Smooth muscle cell (in vitro differentiated cells): ENCODE measurements around the gene RSPRY1. TPM values are rescaled to one million over a fixed set of nuclear protein-coding genes. Genes with fewer than 3 reads are reported as not detected.

Experiments
- DNase-seq: peaks from one replicate; lab custom pipeline; 2025; ENCODE audit not compliant: unreplicated experiment; lab: John Stamatoyannopoulos, UW
- H2AFZ ChIP-seq: fragments of 200-600 bp; sonication (generic); 2 replicates; pipeline ENCODE4 v1.6.0; 2016; ENCODE audit warnings: antibody characterized with exemption, low read depth, mild to moderate bottlenecking
- H3F3A ChIP-seq: fragments of 200-600 bp; sonication (generic); 2 replicates; pipeline ENCODE4 v1.6.0; 2017; ENCODE audit warnings: antibody characterized with exemption, low read depth
- H3K27ac ChIP-seq: fragments of 200-600 bp; sonication (generic); 2 replicates; pipeline ENCODE4 v1.5.1; 2016; ENCODE audit warnings: low read depth, mild to moderate bottlenecking
- H3K27me3 ChIP-seq: fragments of 200-600 bp; sonication (generic); 2 replicates; pipeline ENCODE4 v1.6.1; 2016; ENCODE audit warnings: low read depth, mild to moderate bottlenecking
- H3K36me3 ChIP-seq: fragments of 200-600 bp; sonication (generic); 2 replicates; pipeline ENCODE4 v1.5.1; 2016; ENCODE audit warnings: low read depth
- H3K4me1 ChIP-seq: fragments of 200-600 bp; sonication (generic); 2 replicates; pipeline ENCODE4 v1.5.1; 2016; ENCODE audit warnings: low read depth
- H3K4me2 ChIP-seq: fragments of 200-600 bp; sonication (generic); 2 replicates; pipeline ENCODE4 v1.6.0; 2016; ENCODE audit warnings: mild to moderate bottlenecking
- H3K4me3 ChIP-seq: fragments of 200-600 bp; sonication (generic); 2 replicates; pipeline ENCODE4 v1.5.1; 2016; ENCODE audit warnings: mild to moderate bottlenecking
- H3K79me2 ChIP-seq: fragments of 200-600 bp; sonication (generic); 2 replicates; pipeline ENCODE4 v1.6.0; 2016; ENCODE audit warnings: low read depth, mild to moderate bottlenecking
- H3K9ac ChIP-seq: fragments of 200-600 bp; sonication (generic); 2 replicates; pipeline ENCODE4 v1.6.0; 2016; ENCODE audit warnings: low read depth
- H3K9me3 ChIP-seq: fragments of 200-600 bp; sonication (generic); replicated peaks from 2 replicates; pipeline ENCODE4 v1.5.1; 2016; ENCODE audit warnings: low read depth
- H4K20me1 ChIP-seq: fragments of 200-600 bp; sonication (generic); 2 replicates; pipeline ENCODE4 v1.6.0; 2016; ENCODE audit warnings: low read depth
- WGBS: methylation state at CpG from one replicate; pipeline ENCODE4 v1.1.7; 2016; ENCODE audit warnings: low lambda C conversion rate; 5-methylcytosine and 5-hydroxymethylcytosine counted together
- polyA plus RNA-seq: library from polyadenylated mRNA; unstranded; fragments of >200 nt; fragmentation: Nextera tagmentation; extraction: Ambion mirVana; gene quantifications from 2 replicates; pipeline ENCODE4 v1.2.1, GENCODE V29; 2016
- total RNA-seq: library from RNA; depleted of rRNA; stranded (reverse); fragments of >200 nt; gene quantifications from 2 replicates; pipeline ENCODE4 v1.2.3, GENCODE V29; 2014
- TF ChIP-seq, protein P1 (sequence below): fragments of 200-600 bp; sonication (generic); IDR thresholded peaks from 2 replicates; pipeline ENCODE4 v1.5.1; 2017; ENCODE audit warnings: borderline replicate concordance, mild to moderate bottlenecking, antibody characterized with exemption; ENCODE audit not compliant: insufficient read depth, poor library complexity, severe bottlenecking

Gene RSPRY1
- total and polyA plus RNA-seq, 2 experiments from 2014 or later: 42.0 to 57.1 TPM

DNA sequence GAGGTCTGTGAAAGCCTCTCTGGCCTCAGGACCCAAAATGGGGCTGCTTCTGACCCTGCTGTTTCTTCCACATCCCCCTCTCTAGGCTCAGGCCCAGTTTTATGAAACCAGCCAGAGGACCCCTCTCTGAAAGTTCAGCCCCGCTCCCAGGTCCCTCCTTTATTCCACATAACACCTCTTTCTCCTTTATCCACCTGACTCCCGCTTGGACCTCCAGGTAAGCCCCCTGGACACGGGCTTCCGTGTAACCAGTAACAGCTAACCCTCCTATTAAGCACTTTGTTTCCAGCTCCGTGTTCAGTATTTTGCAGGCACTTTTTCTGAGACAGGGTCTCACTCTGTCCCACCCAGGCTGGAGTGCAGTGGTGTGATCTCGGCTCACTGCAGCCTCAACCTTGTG, 37.6 kb upstream of the RSPRY1 start:
- Histone ChIP-seq H3K27me3 (no peaks in the 10 kb centered on the region), H3K27ac (no peak overlapping the region), H4K20me1 (no peaks in the 10 kb centered on the region), H3F3A (no peaks in the 10 kb centered on the region), H2AFZ (no peak overlapping the region), H3K4me1 (peaks cover 7% of the 10 kb centered on the region), H3K4me3 (no peak overlapping the region), H3K79me2 (no peaks in the 10 kb centered on the region), H3K4me2 (no peak overlapping the region), H3K36me3 (no peaks in the 10 kb centered on the region), H3K9me3 (no peaks in the 10 kb centered on the region), H3K9ac (no peak overlapping the region)
- TF ChIP-seq, protein P1, sequence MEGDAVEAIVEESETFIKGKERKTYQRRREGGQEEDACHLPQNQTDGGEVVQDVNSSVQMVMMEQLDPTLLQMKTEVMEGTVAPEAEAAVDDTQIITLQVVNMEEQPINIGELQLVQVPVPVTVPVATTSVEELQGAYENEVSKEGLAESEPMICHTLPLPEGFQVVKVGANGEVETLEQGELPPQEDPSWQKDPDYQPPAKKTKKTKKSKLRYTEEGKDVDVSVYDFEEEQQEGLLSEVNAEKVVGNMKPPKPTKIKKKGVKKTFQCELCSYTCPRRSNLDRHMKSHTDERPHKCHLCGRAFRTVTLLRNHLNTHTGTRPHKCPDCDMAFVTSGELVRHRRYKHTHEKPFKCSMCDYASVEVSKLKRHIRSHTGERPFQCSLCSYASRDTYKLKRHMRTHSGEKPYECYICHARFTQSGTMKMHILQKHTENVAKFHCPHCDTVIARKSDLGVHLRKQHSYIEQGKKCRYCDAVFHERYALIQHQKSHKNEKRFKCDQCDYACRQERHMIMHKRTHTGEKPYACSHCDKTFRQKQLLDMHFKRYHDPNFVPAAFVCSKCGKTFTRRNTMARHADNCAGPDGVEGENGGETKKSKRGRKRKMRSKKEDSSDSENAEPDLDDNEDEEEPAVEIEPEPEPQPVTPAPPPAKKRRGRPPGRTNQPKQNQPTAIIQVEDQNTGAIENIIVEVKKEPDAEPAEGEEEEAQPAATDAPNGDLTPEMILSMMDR: no peak
- no peak for DNase-seq
- 93% methylated on average over 6 of the region's 6 CpGs for WGBS

DNA sequence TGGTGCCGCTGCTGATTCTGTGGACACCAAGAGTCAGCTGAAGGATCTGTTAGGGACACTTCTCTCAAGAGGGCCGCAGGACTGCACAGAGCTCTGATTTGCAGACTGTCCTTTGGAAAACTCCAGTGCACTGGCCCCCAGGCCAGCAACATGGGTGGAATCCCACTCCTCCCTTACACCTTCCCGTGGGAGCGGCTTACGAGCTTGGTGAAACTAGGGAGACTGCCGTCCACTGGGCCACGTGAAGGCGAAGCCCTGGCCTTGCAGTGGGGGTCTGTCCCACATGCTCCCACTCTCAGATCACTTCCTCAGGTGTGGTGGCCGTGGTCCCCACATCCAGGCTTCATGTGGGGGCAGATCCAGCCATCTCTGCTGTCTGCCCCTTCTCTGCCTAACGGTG, 36.7 kb upstream of the RSPRY1 start:
- Histone ChIP-seq H2AFZ (no peak overlapping the region), H3K9ac (no peak overlapping the region), H3K36me3 (no peaks in the 10 kb centered on the region), H3K4me1 (peaks cover 7% of the 10 kb centered on the region), H3F3A (no peaks in the 10 kb centered on the region), H3K4me2 (no peak overlapping the region), H3K9me3 (no peaks in the 10 kb centered on the region), H3K27me3 (no peaks in the 10 kb centered on the region), H3K4me3 (no peak overlapping the region), H3K79me2 (no peaks in the 10 kb centered on the region), H3K27ac (no peak overlapping the region), H4K20me1 (no peaks in the 10 kb centered on the region)
- WGBS: 96% methylated on average over 10 of the region's 10 CpGs
- DNase-seq: no peak
- TF ChIP-seq, protein P1: no peak

DNA sequence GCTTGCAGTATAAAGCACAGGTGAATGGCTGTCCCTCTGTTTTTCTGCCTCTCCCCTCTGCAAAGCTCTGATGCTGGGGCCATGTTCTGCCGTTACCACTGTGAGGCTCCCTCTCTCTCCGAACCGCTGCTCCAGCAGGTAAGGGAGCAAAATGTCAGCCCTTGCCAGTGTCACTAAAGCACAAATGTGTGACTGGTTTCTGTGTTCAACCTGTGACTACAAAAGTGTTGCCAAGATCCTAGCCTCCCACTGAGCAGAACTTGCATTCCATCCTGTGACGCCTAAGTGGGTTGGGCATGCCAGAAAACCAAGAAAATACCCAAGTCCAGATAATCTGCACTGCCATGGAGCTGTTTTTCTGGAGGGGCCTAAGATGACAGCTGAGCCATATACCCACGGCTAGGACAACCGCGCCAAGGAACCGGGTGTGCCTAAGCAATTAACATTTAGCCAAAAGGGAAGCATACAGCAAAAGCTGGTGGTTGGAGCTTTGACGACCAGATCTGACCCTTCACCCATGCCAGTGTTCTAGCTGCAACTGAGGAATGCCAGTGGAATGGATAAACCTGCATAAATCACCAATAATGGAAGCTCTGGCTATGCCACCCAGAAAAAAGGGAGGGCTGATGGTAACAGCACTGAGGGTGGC, 35.3 kb upstream of the RSPRY1 start:
- Histone ChIP-seq H3K9me3 (no peaks in the 10 kb centered on the region), H3K27me3 (no peaks in the 10 kb centered on the region), H3K79me2 (no peaks in the 10 kb centered on the region), H3K9ac (no peak overlapping the region), H2AFZ (no peak overlapping the region), H3F3A (no peaks in the 10 kb centered on the region), H4K20me1 (peaks cover 5% of the 10 kb centered on the region), H3K4me2 (no peak overlapping the region), H3K36me3 (no peaks in the 10 kb centered on the region), H3K27ac (no peak overlapping the region), H3K4me3 (no peak overlapping the region), H3K4me1 (peaks cover 7% of the 10 kb centered on the region)
- TF ChIP-seq, protein P1: no peak
- no peak for DNase-seq
- WGBS: 89% methylated on average over 9 of the region's 9 CpGs

DNA sequence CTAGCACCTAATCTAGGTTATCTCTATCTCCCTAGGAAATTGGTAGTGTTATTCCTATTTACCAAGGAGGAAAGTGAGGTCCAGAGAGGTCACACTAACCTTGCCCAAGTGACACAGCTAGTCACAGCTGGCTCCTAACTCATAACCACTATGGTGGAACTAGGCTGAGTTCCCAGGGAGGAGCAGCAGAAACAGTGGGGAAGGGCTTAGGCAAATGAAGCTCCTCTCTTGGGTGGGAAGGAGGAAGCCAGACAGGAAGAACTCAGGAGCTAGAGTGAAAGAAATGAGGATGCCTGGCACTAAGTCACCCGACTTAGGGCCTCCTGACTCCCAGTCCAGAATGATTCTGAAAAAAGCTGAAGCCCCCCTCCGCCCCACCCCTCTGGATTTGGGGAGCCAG, 34.8 kb upstream of the RSPRY1 start:
- H3K27me3 ChIP-seq: no peaks in the 10 kb centered on the region

More for the DNA sequence above, 34.8 kb upstream of the RSPRY1 start:
- 83% methylated on average over 2 of the region's 2 CpGs for WGBS
- H3K4me3 ChIP-seq: no peak overlapping the region
- H3K27ac ChIP-seq: no peak overlapping the region
- H3K4me1 ChIP-seq: peaks cover 7% of the 10 kb centered on the region
- H3F3A ChIP-seq: no peaks in the 10 kb centered on the region
- peaks cover 5% of the 10 kb centered on the region for H4K20me1 ChIP-seq
- no peak overlapping the region for H3K9ac ChIP-seq
- no peak overlapping the region for H3K4me2 ChIP-seq
- TF ChIP-seq, protein P1: no peak
- no peaks in the 10 kb centered on the region for H3K9me3 ChIP-seq
- DNase-seq: no peak
- H2AFZ ChIP-seq: no peak overlapping the region
- H3K36me3 ChIP-seq: no peaks in the 10 kb centered on the region
- no peaks in the 10 kb centered on the region for H3K79me2 ChIP-seq
